Muscle of leg (tissue), 11 donors: ENCODE data around the gene LSP1. TPM values are rescaled to one million over a fixed set of nuclear protein-coding genes. Genes with fewer than 3 reads are reported as not detected.
"Not testable (repeated sequence)": the region's sequence is repeated elsewhere in the genome, so short reads cannot be mapped to it uniquely, and the experiment has no call there.

Experiments
- DNase-seq: peaks from one replicate; pipeline ENCODE4 v3.0.0; 2013
- H3K27ac ChIP-seq: one replicate; pipeline ENCODE4 v1.5.1; 2013; ENCODE audit warnings: mild to moderate bottlenecking, low read length, control low read depth
- H3K27me3 ChIP-seq: one replicate; pipeline ENCODE4 v1.6.1; 2013; ENCODE audit warnings: low read length; ENCODE audit not compliant: control insufficient read depth, insufficient read depth
- H3K36me3 ChIP-seq: one replicate; pipeline ENCODE4 v1.6.1; 2013; ENCODE audit warnings: low read length; ENCODE audit not compliant: control insufficient read depth, insufficient read depth
- H3K4me1 ChIP-seq: one replicate; pipeline ENCODE4 v1.6.1; 2013; ENCODE audit warnings: low read length; ENCODE audit not compliant: control insufficient read depth, insufficient read depth
- H3K4me3 ChIP-seq: one replicate; pipeline ENCODE4 v1.5.1; 2013; ENCODE audit warnings: low read length, control low read depth
- H3K9me3 ChIP-seq: replicated peaks from 2 replicates; pipeline ENCODE4 v1.6.1; 2013; ENCODE audit warnings: low read depth, low read length; ENCODE audit not compliant: control insufficient read depth
- WGBS: methylation state at CpG from one replicate; pipeline ENCODE4 v1.1.5; 2013; ENCODE audit warnings: missing lambda C conversion rate; ENCODE audit not compliant: insufficient coverage; 5-methylcytosine and 5-hydroxymethylcytosine counted together
- polyA plus RNA-seq, 8 donors: library from polyadenylated mRNA; unstranded; fragments of 120-200 nt; gene quantifications; one replicate each; pipeline versions ENCODE4 v1.2.1 to v1.2.3, GENCODE V29; 2013; ENCODE audit warnings: inconsistent platforms in 1 of 8, low replicate concordance in 1 of 8; ENCODE audit not compliant: insufficient read length in 8 of 8, insufficient read depth in 1 of 8
- total RNA-seq: library from RNA; stranded (reverse); fragments of 120-200 nt; gene quantifications from one replicate; pipeline ENCODE4 v1.2.4, GENCODE V29; 2013

The LSP1 gene
- total and polyA plus RNA-seq, 9 donors = 18.2 to 61.1 (median 42.1) TPM

DNA sequence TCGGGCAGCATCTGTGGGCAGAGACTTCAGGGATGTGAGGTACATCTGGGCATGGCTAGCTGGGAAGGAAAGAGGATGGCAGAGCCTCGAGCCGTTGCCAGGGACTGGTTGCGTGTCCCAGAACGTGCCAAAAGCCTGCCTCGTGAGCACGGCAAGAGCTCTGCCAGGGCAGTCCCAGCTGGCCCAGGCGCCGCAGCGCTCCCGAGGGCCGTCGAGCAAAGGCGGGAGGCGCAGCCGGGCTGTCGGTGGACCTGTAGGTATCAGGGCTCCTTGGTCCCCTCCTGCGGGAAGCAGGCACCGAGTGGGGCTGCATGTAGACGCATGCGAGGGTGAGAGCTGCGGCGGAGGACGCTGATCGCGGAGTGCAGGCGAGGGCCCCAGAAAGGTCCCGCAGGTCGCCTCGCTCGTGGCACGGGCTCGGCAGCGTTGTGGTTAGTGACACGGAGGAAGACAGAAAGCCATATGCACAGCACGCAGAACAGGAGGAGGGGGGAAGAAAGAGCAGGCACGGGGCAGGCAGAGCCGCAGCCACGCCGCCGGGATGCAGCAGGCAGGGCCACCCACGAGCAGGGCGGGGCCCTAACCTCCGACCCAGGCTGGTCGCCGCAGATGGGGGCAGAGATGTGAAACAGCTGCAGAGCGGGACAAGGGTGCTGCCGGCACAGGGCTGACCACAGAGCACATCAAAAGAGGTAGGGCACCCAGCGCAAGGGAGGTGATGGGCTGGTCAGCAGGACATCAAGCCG, 18.0 kb downstream of the LSP1 start:
- H3K4me1 ChIP-seq = peaks cover 71% of the 10 kb centered on the region
- DNase-seq = no peak
- no peaks in the 10 kb centered on the region for H3K9me3 ChIP-seq
- no peaks in the 10 kb centered on the region for H3K27me3 ChIP-seq
- H3K27ac ChIP-seq = peak overlapping the region; percentile 42
- 39% methylated on average over 50 of the region's 50 CpGs for WGBS
- peak overlapping the region; percentile 34 for H3K4me3 ChIP-seq
- no peaks in the 10 kb centered on the region for H3K36me3 ChIP-seq

DNA sequence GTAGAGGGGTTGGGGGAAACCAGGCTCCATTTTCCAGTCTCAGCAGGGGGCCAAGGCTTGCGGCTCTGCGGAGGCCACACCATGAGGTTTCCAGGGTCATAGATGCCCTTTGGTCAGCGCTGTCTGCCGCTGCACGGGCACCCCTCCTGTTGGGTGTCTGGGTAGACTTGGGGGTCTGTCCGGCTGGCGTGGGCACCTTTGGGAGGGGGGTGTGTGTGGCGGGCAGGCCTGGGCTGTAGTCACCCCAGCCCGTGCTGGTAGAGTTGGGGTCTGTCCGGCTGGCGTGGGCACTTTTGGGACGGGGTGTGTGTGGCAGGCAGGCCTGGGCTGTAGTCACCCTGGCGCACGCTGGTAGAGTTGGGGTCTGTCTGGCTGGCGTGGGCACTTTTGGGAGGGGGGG, 18.6 kb downstream of the LSP1 start:
- WGBS = 88% methylated on average over 12 of the region's 15 CpGs
- Histone ChIP-seq H3K4me1 (peaks cover 76% of the 10 kb centered on the region), H3K36me3 (no peaks in the 10 kb centered on the region), H3K9me3 (no peaks in the 10 kb centered on the region), H3K27me3 (no peaks in the 10 kb centered on the region), H3K4me3 (peak overlapping the region; percentile 34), H3K27ac (peak overlapping the region; percentile 42)
- no peak for DNase-seq

DNA sequence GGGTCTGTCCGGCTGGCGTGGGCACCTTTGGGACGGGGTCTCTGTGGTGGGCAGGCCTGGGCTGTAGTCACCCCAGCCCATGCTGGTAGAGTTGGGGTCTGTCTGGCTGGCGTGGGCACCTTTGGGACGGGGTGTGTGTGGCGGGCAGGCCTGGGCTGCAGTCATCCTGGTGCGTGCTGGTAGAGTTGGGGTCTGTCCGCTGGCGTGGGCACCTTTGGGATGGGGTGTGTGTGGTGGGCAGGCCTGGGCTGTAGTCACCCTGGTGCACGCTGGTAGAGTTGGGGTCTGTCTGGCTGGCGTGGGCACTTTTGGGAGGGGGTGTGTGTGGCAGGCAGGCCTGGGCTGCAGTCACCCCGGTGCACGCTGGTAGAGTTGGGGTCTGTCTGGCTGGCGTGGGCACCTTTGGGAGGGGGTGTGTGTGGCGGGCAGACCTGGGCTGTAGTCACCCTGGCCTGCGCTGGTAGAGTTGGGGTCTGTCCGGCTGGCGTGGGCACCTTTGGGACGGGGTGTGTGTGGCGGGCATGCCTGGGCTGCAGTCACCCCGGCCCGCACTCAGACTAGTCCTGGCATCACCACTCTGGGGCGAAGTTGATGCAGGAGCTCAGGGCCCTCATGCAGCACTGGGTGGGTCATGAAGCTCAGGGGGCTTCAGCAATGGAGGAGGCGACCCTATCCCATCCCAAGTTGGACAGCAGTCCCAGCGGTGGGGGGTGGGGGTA, 19.5 kb downstream of the LSP1 start:
- peaks cover 76% of the 10 kb centered on the region for H3K4me1 ChIP-seq
- H3K27me3 ChIP-seq = no peaks in the 10 kb centered on the region
- H3K36me3 ChIP-seq = no peaks in the 10 kb centered on the region
- H3K4me3 ChIP-seq = no peak overlapping the region
- no peaks in the 10 kb centered on the region for H3K9me3 ChIP-seq
- WGBS = 83% methylated on average over 17 of the region's 25 CpGs
- peak overlapping the region; percentile 51 for H3K27ac ChIP-seq
- DNase-seq = no peak

GRCh38 chr11:1873048-1873812, 20.3 kb downstream of the LSP1 start:
- Histone ChIP-seq H3K4me1 (peaks cover 77% of the 10 kb centered on the region), H3K27me3 (no peaks in the 10 kb centered on the region), H3K36me3 (no peaks in the 10 kb centered on the region), H3K27ac (peak overlapping the region; percentile 62), H3K4me3 (no peak overlapping the region), H3K9me3 (no peaks in the 10 kb centered on the region)
- DNase-seq = peak; percentile 87
- WGBS = 13% methylated on average over 8 of the region's 11 CpGs

DNA sequence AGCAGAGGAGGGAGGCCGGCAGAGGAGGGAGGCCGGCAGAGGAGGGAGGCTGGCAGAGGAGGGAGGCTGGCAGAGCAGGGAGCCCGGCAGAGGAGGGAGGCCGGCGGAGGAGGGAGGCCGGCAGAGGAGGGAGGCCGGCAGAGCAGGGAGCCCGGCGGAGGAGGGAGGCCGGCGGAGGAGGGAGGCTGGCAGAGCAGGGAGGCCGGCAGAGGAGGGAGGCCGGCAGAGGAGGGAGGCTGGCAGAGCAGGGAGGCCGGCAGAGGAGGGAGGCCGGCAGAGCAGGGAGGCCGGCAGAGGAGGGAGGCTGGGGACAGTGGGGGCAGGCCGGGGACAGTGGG, 20.9 kb downstream of the LSP1 start:
- not testable (repeated sequence) for DNase-seq, H3K36me3 ChIP-seq, H3K4me3 ChIP-seq, H3K9me3 ChIP-seq, H3K27me3 ChIP-seq
- Histone ChIP-seq H3K27ac (peak overlapping the region; percentile 62), H3K4me1 (peaks cover 77% of the 10 kb centered on the region)
- 83% methylated on average over 17 of the region's 17 CpGs for WGBS

GRCh38 chr11:1874441-1875092, 21.7 kb downstream of the LSP1 start:
- not testable (repeated sequence) for H3K9me3 ChIP-seq, DNase-seq, H3K36me3 ChIP-seq, H3K4me3 ChIP-seq, H3K27me3 ChIP-seq
- H3K4me1 ChIP-seq = peaks cover 79% of the 10 kb centered on the region
- WGBS = 51% methylated on average over 13 of the region's 17 CpGs
- peak overlapping the region; percentile 98 for H3K27ac ChIP-seq

- WGBS = 44% methylated on average over 8 of the region's 28 CpGs
- H3K9me3 ChIP-seq = no peaks in the 10 kb centered on the region
- no peaks in the 10 kb centered on the region for H3K27me3 ChIP-seq
- no peak for DNase-seq
- peaks cover 84% of the 10 kb centered on the region for H3K4me1 ChIP-seq
- peak overlapping the region; percentile 98 for H3K27ac ChIP-seq
- no peaks in the 10 kb centered on the region for H3K36me3 ChIP-seq
- no peak overlapping the region for H3K4me3 ChIP-seq
Observed at GRCh38 chr11:1875093-1875850, 22.4 kb downstream of the LSP1 start.

DNA sequence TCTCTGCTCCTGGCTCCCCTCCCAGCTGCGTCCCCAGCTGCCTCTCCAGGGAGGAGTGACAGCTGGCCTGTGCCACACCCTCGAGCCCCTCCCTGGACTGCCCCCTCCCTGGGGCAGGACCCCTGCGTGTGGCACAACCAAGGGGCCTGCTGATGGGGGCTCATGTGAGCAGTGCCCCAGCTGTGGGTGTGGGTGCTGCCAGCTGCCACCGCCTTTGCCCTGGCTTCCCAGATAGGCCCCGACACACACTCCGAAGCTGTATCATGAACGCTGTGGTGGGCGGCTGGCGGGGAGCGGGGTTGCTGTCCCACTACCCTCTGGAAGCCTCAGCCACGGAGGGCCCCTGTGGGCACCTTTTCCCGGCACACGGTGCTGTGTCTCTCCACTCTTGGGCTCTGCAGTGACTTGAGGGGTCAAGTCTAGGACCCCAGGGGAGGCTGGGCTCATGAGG, 23.0 kb downstream of the LSP1 start:
- H3K27me3 ChIP-seq, H3K9me3 ChIP-seq, H3K36me3 ChIP-seq: not testable (repeated sequence)
- Histone ChIP-seq H3K27ac (peak overlapping the region; percentile 98), H3K4me3 (peak overlapping the region; percentile 30), H3K4me1 (peaks cover 84% of the 10 kb centered on the region)
- WGBS = 52% methylated on average over 12 of the region's 13 CpGs
- peak; percentile 60 for DNase-seq

DNA sequence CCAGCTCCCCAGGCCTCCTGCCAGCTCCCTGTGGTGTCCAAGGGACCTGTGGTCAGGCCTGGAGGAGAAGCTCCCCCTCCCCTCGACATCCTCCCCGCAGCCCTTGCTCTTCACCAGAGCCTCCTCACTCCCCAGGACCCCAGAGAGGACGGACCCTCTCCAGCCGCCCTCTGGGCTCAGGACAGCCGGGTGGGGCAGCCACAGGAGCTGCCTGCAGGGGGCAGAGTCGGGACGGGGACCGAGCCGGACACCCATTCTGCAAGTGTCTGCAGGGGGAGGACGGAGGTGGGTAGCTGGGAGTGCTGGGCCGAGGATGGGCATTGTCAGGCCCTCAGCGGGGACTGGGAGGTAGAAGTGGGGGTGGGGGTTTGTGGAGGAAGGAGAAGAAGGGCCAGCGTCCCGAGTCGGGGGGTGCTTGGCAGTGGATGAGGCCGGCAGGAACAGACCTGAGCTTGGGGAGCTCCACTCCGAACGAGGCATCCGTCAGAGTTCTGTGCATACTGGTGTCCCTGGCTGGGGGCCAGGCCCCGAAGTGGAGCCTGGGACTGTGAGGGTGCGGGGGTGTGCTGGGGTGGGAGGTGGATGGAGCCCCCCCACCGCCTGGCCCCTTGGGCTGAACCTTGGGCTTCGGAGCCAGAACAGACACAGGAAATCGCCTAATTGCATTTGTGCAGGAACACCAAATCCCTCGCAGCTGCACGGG, 23.6 kb downstream of the LSP1 start:
- DNase-seq = peak; percentile 96
- WGBS = 14% methylated on average over 18 of the region's 26 CpGs
- no peaks in the 10 kb centered on the region for H3K9me3 ChIP-seq
- H3K36me3 ChIP-seq = no peaks in the 10 kb centered on the region
- peak overlapping the region; percentile 98 for H3K27ac ChIP-seq
- peak overlapping the region; percentile 30 for H3K4me3 ChIP-seq
- H3K4me1 ChIP-seq = peaks cover 84% of the 10 kb centered on the region
- no peaks in the 10 kb centered on the region for H3K27me3 ChIP-seq
